ENCODE results near the gene TMEM19.
A peak's percentile ranks its signal among the peaks of the same experiment; 100 is the strongest.

Gene TMEM19

GRCh38 chr12:71685914-71686657 lies at the start of gene TMEM19:
Gene TMEM19, plus strand, starts transcription at chr12:71686082. Its CDS starts 599 bp downstream, at chr12:71686681.
- peak within 1 kb of the TSS; percentile 60 for H3K4me3 ChIP-seq (ENCODE audit: insufficient read length, low read depth)

DNA sequence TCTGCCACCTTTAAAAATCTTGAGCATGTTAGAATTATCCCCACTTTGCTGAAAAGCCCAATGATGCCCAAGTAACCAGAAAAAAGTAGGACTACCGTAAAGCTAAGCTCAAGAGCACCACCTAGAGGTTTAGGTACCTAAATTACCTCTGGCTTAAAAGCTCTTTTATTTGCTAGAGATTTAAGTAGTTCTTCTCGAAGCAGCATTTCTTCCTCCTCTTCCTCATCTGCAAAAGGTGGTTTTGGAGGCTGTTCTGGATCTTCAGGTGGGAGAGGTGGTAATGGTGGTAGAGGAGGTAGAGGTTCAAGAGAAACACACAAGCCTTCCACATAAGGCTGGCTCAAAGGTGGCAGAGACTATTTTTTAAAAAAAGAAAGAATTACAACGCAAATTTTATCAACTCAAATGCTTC lies 49.2 kb upstream of the TMEM19 start:
- peak; percentile 72 for DNase-seq (ENCODE audit: low read depth, low spot score)
- H3K9me3 ChIP-seq (ENCODE audit: insufficient read depth, low read length) = no peaks in the 10 kb centered on the region
- no peak overlapping the region for H3K9ac ChIP-seq (ENCODE audit: insufficient read length, low read depth)
- no peak for TF ChIP-seq YY1 (IDR thresholded peaks at IDR 0.05; ENCODE audit: insufficient read depth, insufficient read length)
- no peak for TF ChIP-seq SUZ12 (IDR thresholded peaks at IDR 0.05; ENCODE audit: extremely low read depth, insufficient read depth, insufficient read length)
- no peak for TF ChIP-seq ZNF274 (IDR thresholded peaks at IDR 0.05; ENCODE audit: low read depth, low read length)
- peaks cover 95% of the 10 kb centered on the region for H3K36me3 ChIP-seq (ENCODE audit: insufficient read depth, insufficient read length, low read length)
- H3K4me1 ChIP-seq (ENCODE audit: insufficient read depth, insufficient read length) = peaks cover 4% of the 10 kb centered on the region
- H3K4me3 ChIP-seq (ENCODE audit: insufficient read length, low read depth) = no peak overlapping the region
- no peaks in the 10 kb centered on the region for H3K27me3 ChIP-seq (ENCODE audit: insufficient read depth, insufficient read length)

More at GRCh38 chr12:71685914-71686657, at the start of gene TMEM19:
- peak; percentile 70 for DNase-seq (ENCODE audit: low read depth, low spot score)
- no peaks in the 10 kb centered on the region for H3K27me3 ChIP-seq (ENCODE audit: insufficient read depth, insufficient read length)
- no peaks in the 10 kb centered on the region for H3K4me1 ChIP-seq (ENCODE audit: insufficient read depth, insufficient read length)
- no peak for TF ChIP-seq SUZ12 (IDR thresholded peaks at IDR 0.05; ENCODE audit: extremely low read depth, insufficient read depth, insufficient read length)
- no peak for TF ChIP-seq ZNF274 (IDR thresholded peaks at IDR 0.05; ENCODE audit: low read depth, low read length)
- no peak for TF ChIP-seq YY1 (IDR thresholded peaks at IDR 0.05; ENCODE audit: insufficient read depth, insufficient read length)
- H3K36me3 ChIP-seq (ENCODE audit: insufficient read depth, insufficient read length, low read length) = no peaks in the 10 kb centered on the region
- peak within 1 kb of the TSS; percentile 83 for H3K9ac ChIP-seq (ENCODE audit: insufficient read length, low read depth)
- H3K9me3 ChIP-seq (ENCODE audit: insufficient read depth, low read length) = no peaks in the 10 kb centered on the region

- no peak overlapping the region for H3K4me3 ChIP-seq (ENCODE audit: insufficient read length, low read depth)
- H3K27me3 ChIP-seq (ENCODE audit: insufficient read depth, insufficient read length) = no peaks in the 10 kb centered on the region
- H3K4me1 ChIP-seq (ENCODE audit: insufficient read depth, insufficient read length) = peaks cover 4% of the 10 kb centered on the region
- no peak overlapping the region for H3K9ac ChIP-seq (ENCODE audit: insufficient read length, low read depth)
- H3K9me3 ChIP-seq (ENCODE audit: insufficient read depth, low read length) = no peaks in the 10 kb centered on the region
- DNase-seq (ENCODE audit: low read depth, low spot score) = no peak
- TF ChIP-seq SUZ12 (IDR thresholded peaks at IDR 0.05; ENCODE audit: extremely low read depth, insufficient read depth, insufficient read length) = no peak
- TF ChIP-seq YY1 (IDR thresholded peaks at IDR 0.05; ENCODE audit: insufficient read depth, insufficient read length) = no peak
- TF ChIP-seq ZNF274 (IDR thresholded peaks at IDR 0.05; ENCODE audit: low read depth, low read length) = no peak
- peaks cover 95% of the 10 kb centered on the region for H3K36me3 ChIP-seq (ENCODE audit: insufficient read depth, insufficient read length, low read length)
Measured at GRCh38 chr12:71638499-71638898, 47.4 kb upstream of the TMEM19 start.

DNA sequence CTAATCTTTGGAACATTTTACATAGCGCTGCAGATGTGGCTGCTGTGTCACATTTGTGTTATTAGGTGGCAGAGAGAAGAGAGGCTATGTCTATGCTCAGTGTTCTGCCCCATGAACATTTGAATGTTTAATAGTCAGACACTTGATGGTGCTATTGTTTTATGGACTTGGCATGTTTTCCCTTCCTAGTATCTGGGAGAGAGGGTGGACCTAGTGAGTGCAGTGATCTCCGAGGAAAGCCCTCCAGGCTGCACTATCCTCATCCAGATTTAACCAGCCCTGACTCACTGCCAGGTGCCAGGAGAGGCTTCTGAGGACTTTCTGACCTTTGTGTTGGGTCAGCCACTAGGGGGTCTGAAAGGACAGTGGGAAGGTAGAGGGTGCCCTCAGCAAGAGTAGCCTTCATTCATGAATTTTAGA lies 46.5 kb upstream of the TMEM19 start:
- Histone ChIP-seq H3K9ac (ENCODE audit: insufficient read length, low read depth) (no peak overlapping the region), H3K4me1 (ENCODE audit: insufficient read depth, insufficient read length) (peaks cover 4% of the 10 kb centered on the region), H3K27me3 (ENCODE audit: insufficient read depth, insufficient read length) (no peaks in the 10 kb centered on the region), H3K9me3 (ENCODE audit: insufficient read depth, low read length) (no peaks in the 10 kb centered on the region), H3K36me3 (ENCODE audit: insufficient read depth, insufficient read length, low read length) (peaks cover 95% of the 10 kb centered on the region), H3K4me3 (ENCODE audit: insufficient read length, low read depth) (no peak overlapping the region)
- TF ChIP-seq ZNF274 (IDR thresholded peaks at IDR 0.05; ENCODE audit: low read depth, low read length) (no peak), YY1 (IDR thresholded peaks at IDR 0.05; ENCODE audit: insufficient read depth, insufficient read length) (no peak), SUZ12 (IDR thresholded peaks at IDR 0.05; ENCODE audit: extremely low read depth, insufficient read depth, insufficient read length) (no peak)
- DNase-seq (ENCODE audit: low read depth, low spot score) = no peak

- H3K9ac ChIP-seq (ENCODE audit: insufficient read length, low read depth) = no peak overlapping the region
- no peak for DNase-seq (ENCODE audit: low read depth, low spot score)
- no peak overlapping the region for H3K4me3 ChIP-seq (ENCODE audit: insufficient read length, low read depth)
- peaks cover 4% of the 10 kb centered on the region for H3K4me1 ChIP-seq (ENCODE audit: insufficient read depth, insufficient read length)
- H3K27me3 ChIP-seq (ENCODE audit: insufficient read depth, insufficient read length) = no peaks in the 10 kb centered on the region
- no peaks in the 10 kb centered on the region for H3K9me3 ChIP-seq (ENCODE audit: insufficient read depth, low read length)
- peaks cover 95% of the 10 kb centered on the region for H3K36me3 ChIP-seq (ENCODE audit: insufficient read depth, insufficient read length, low read length)
- TF ChIP-seq SUZ12 (IDR thresholded peaks at IDR 0.05; ENCODE audit: extremely low read depth, insufficient read depth, insufficient read length) (no peak), ZNF274 (IDR thresholded peaks at IDR 0.05; ENCODE audit: low read depth, low read length) (no peak)
Measured at GRCh38 chr12:71640316-71640715, 45.6 kb upstream of the TMEM19 start.

GRCh38 chr12:71641390-71641789 lies 44.5 kb upstream of the TMEM19 start:
- peaks cover 4% of the 10 kb centered on the region for H3K4me1 ChIP-seq (ENCODE audit: insufficient read depth, insufficient read length)
- H3K36me3 ChIP-seq (ENCODE audit: insufficient read depth, insufficient read length, low read length) = peaks cover 94% of the 10 kb centered on the region
- H3K9ac ChIP-seq (ENCODE audit: insufficient read length, low read depth) = no peak overlapping the region
- TF ChIP-seq SUZ12 (IDR thresholded peaks at IDR 0.05; ENCODE audit: extremely low read depth, insufficient read depth, insufficient read length) (no peak), YY1 (IDR thresholded peaks at IDR 0.05; ENCODE audit: insufficient read depth, insufficient read length) (no peak), ZNF274 (IDR thresholded peaks at IDR 0.05; ENCODE audit: low read depth, low read length) (no peak)
- no peak overlapping the region for H3K4me3 ChIP-seq (ENCODE audit: insufficient read length, low read depth)
- H3K9me3 ChIP-seq (ENCODE audit: insufficient read depth, low read length) = no peaks in the 10 kb centered on the region
- no peak for DNase-seq (ENCODE audit: low read depth, low spot score)
- no peaks in the 10 kb centered on the region for H3K27me3 ChIP-seq (ENCODE audit: insufficient read depth, insufficient read length)

- TF ChIP-seq ZNF274 (IDR thresholded peaks at IDR 0.05; ENCODE audit: low read depth, low read length) (no peak), YY1 (IDR thresholded peaks at IDR 0.05; ENCODE audit: insufficient read depth, insufficient read length) (no peak), SUZ12 (IDR thresholded peaks at IDR 0.05; ENCODE audit: extremely low read depth, insufficient read depth, insufficient read length) (no peak)
- Histone ChIP-seq H3K9ac (ENCODE audit: insufficient read length, low read depth) (no peak overlapping the region), H3K36me3 (ENCODE audit: insufficient read depth, insufficient read length, low read length) (peaks cover 94% of the 10 kb centered on the region), H3K9me3 (ENCODE audit: insufficient read depth, low read length) (no peaks in the 10 kb centered on the region), H3K4me3 (ENCODE audit: insufficient read length, low read depth) (no peak overlapping the region), H3K27me3 (ENCODE audit: insufficient read depth, insufficient read length) (no peaks in the 10 kb centered on the region), H3K4me1 (ENCODE audit: insufficient read depth, insufficient read length) (peaks cover 4% of the 10 kb centered on the region)
- no peak for DNase-seq (ENCODE audit: low read depth, low spot score)
Measured at GRCh38 chr12:71642264-71642663, 43.6 kb upstream of the TMEM19 start.

Measured in NT2/D1 (cell line).